ENCODE measurements around the gene TIGD1. TPM values are rescaled to one million over a fixed set of nuclear protein-coding genes. Genes with fewer than 3 reads are reported as not detected.

Gene TIGD1
- total and polyA plus RNA-seq, 2 donors from 2014 or later: 4.8 to 7.0 TPM

- no peak overlapping the region for H3K4me3 ChIP-seq (ENCODE audit: low read length in 3 of 3)
- H3K27ac ChIP-seq (ENCODE audit: low read depth in 2 of 2, low read length in 2 of 2): no peak overlapping the region
- no peaks in the 10 kb centered on the region for H3K9me3 ChIP-seq (ENCODE audit: control insufficient read depth in 2 of 3, insufficient read depth in 1 of 3, low read length in 3 of 3)
- peaks cover 0 to 2% (median 0%) of the 10 kb centered on the region in 3 donors for H3K36me3 ChIP-seq (ENCODE audit: control insufficient read depth in 2 of 3, insufficient read depth in 3 of 3, low read length in 3 of 3)
- no peak for TF ChIP-seq CTCF (IDR thresholded peaks at IDR 0.05; ENCODE audit: borderline replicate concordance, extremely low read depth, insufficient read depth)
- DNase-seq: no peak
- H3K4me1 ChIP-seq (ENCODE audit: control insufficient read depth in 2 of 3, insufficient read depth in 2 of 3, low read depth in 1 of 3, low read length in 3 of 3): no peaks in the 10 kb centered on the region
- intact Hi-C loops (cut with DNase I): no loop called here
- H3K9ac ChIP-seq (ENCODE audit: low read length in 3 of 3): no peak overlapping the region
- H3K27me3 ChIP-seq (ENCODE audit: control insufficient read depth, insufficient read depth, low read length): no peaks in the 10 kb centered on the region
- no peak for FAIRE-seq
Measured at GRCh38 chr2:232543491-232543890, 6.9 kb downstream of the TIGD1 start.

GRCh38 chr2:232542715-232543467, 7.5 kb downstream of the TIGD1 start:
- H3K27ac ChIP-seq (ENCODE audit: low read depth in 2 of 2, low read length in 2 of 2): no peak overlapping the region
- FAIRE-seq (no peak), DNase-seq (no peak)
- no peak overlapping the region for H3K9ac ChIP-seq (ENCODE audit: low read length in 3 of 3)
- no peak overlapping the region for H3K4me3 ChIP-seq (ENCODE audit: low read length in 3 of 3)
- intact Hi-C loops (cut with DNase I): no loop called here
- no peaks in the 10 kb centered on the region for H3K27me3 ChIP-seq (ENCODE audit: control insufficient read depth, insufficient read depth, low read length)
- peaks cover 0 to 2% (median 0%) of the 10 kb centered on the region in 3 donors for H3K36me3 ChIP-seq (ENCODE audit: control insufficient read depth in 2 of 3, insufficient read depth in 3 of 3, low read length in 3 of 3)
- H3K4me1 ChIP-seq (ENCODE audit: control insufficient read depth in 2 of 3, insufficient read depth in 2 of 3, low read depth in 1 of 3, low read length in 3 of 3): no peaks in the 10 kb centered on the region
- H3K9me3 ChIP-seq (ENCODE audit: control insufficient read depth in 2 of 3, insufficient read depth in 1 of 3, low read length in 3 of 3): no peaks in the 10 kb centered on the region
- no peak for TF ChIP-seq CTCF (IDR thresholded peaks at IDR 0.05; ENCODE audit: borderline replicate concordance, extremely low read depth, insufficient read depth)

- Histone ChIP-seq H3K9me3 (ENCODE audit: control insufficient read depth in 2 of 3, insufficient read depth in 1 of 3, low read length in 3 of 3) (no peaks in the 10 kb centered on the region), H3K4me3 (ENCODE audit: low read length in 3 of 3) (no peak overlapping the region), H3K36me3 (ENCODE audit: control insufficient read depth in 2 of 3, insufficient read depth in 3 of 3, low read length in 3 of 3) (no peaks in the 10 kb centered on the region), H3K27me3 (ENCODE audit: control insufficient read depth, insufficient read depth, low read length) (no peaks in the 10 kb centered on the region), H3K9ac (ENCODE audit: low read length in 3 of 3) (no peak overlapping the region), H3K4me1 (ENCODE audit: control insufficient read depth in 2 of 3, insufficient read depth in 2 of 3, low read depth in 1 of 3, low read length in 3 of 3) (no peaks in the 10 kb centered on the region), H3K27ac (ENCODE audit: low read depth in 2 of 2, low read length in 2 of 2) (no peak overlapping the region)
- intact Hi-C loops (cut with DNase I): no loop called here
- no peak for TF ChIP-seq CTCF (IDR thresholded peaks at IDR 0.05; ENCODE audit: borderline replicate concordance, extremely low read depth, insufficient read depth)
- FAIRE-seq (no peak), DNase-seq (no peak)
Measured at GRCh38 chr2:232541961-232542714, 8.2 kb downstream of the TIGD1 start.

Measured in kidney (tissue), 14 donors.